G401.6 (cell line): Measurements from ENCODE around the gene SYT7.

Source experiments
- FAIRE-seq: peaks from 2 replicates; lab custom pipeline; 2012; peaks lifted over from hg19 to GRCh38; lab: Jason Lieb, UNC

SYT7 gene

DNA sequence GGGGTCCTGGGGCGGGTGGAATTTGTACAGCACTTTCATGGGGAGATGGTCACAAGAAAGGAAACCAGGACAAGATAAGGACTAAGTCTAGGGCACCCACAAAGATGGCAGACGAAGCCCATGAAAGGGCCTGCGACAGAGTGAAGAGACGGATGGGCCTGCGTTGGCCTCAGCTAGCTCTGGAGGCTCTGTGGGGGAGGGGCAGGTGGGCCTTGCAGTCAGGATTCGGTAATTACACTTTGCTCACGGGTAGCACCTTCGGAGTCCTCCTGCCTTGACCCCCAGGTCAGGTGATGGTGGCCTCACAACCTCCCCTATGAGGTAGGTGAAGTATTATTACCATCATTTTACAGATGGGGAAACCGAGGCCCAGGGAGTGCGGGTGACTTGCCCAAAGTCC lies 65.2 kb downstream of the SYT7 start:
- FAIRE-seq = no peak

DNA sequence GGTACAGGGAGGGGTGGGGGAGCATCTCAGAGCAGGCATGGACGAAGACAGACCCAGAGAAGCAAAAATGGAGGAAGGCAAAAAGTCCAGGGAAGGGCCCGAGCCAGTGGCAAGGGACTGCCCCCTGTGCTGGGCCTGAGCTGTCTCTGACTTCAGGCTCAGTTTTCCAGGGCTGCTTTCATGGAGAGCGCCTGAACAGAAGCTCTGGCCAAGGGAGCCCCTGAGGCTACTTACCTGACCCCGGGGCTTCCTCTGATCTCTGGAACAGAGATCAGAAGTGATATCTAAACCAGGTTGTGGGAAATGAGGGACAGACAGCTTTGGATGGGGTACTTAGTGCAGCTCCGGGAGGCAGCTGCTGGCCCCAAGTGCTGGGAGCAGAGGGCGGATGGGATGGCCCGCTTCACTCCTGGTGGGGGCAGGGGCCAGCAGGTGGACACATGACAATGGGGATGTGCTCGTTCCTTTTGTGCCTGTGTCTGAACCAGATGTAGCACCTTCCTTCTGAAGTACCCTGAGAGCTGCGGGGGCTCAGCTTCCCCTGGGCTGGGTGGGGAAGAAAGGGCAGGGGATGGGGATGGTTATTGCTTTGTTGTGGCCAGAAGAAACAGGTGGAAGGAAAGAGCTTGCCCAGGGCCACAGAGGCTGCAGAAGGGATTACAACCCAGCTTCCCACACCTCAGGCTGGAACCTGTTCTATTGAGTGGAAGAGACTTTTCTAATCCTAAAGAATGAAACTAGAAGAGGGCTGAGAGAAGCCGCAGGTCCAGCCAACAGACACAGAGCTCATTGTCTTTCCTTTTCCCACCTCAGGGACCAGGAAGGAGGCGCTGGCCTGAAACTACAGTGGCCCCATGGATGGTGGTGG lies 66.6 kb downstream of the SYT7 start:
- no peak for FAIRE-seq

DNA sequence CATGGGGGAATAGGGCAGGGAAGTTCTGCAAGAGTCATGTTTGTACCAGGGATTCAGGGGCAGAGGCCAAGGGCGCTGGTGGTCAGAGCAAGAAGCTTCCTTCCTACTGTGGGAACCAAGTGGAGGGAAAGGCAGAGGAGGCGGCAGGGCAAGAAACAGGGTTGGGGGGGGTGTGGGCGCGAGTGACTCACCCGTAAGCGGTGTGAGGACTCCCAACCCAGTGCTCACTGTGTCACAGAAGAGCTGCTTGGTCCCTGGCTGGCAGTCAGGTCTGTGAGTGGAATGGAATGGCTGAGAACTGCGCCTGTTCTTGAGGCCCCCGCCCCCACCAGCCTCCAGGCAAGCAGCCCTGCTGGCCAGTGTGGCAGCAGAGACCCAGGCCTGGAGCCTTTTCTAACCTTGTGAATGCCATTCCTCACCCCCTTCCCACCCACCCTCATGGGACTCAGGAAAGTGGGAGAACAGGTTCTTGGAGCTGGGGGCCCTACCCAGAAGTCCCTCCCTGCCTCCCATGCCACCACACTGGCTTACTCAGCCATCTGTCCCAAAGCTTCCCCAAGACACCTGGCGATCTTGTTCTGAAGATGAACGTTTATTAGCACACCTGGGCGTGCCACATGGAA lies 67.6 kb downstream of the SYT7 start:
- no peak for FAIRE-seq

DNA sequence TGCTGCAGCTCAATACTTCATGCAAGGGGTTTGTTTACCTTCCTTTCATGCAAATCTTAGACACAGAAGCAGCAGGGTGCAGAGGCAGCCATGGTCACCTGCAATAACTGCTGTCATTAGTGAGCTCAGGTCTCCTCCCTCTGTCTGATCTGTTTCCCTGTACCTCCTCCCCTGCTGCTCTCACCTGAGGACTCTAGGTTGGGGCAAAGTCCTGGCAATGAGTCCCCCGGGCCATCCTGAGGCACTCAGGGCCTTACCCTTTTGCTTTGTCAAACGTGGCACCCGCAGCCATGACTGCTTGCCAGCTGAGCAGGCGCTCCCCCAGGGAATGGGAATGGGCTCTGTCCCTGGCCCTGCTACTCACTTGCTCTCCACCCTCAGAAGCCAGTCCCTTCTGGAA lies 68.4 kb downstream of the SYT7 start:
- FAIRE-seq = no peak

DNA sequence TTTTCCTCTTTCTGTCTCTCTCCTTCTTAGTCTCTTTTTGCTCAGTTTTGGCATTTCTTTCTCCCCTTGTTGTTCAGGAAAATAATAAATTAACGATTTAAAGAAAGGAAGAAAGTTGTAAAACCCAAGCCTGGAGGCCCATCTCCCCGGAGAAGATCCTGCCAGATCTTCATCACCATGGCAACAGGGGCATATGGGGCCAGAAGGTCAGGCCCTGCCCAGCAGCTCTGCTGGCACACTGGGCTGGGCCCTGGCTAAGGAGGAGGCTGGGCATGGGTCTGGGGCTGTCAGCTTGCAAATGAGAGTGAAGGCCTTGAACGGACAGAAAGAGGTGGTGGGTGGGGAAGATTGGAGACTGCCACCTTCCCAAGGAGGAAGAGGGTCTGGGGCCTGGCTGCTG lies 69.5 kb downstream of the SYT7 start:
- no peak for FAIRE-seq

DNA sequence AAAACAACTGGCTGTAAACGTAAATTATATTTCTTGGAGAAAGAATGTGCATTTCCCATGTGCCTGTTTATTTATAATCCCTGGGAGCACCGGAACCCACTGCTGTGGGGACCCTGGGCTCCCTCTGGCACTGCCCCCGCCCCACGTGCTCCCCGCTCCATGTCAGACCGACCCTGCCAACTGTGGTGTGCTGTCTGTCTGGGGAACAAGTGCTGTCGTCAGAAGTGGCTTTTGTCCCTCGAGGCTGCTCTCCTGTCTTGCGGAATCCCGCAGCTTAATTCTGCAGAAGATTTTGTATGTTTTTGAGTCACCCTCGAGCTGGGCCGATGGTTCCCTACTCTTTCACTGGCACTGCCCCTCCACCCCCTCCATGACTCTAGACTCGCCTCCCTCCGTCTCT lies 69.9 kb downstream of the SYT7 start:
- FAIRE-seq = no peak

DNA sequence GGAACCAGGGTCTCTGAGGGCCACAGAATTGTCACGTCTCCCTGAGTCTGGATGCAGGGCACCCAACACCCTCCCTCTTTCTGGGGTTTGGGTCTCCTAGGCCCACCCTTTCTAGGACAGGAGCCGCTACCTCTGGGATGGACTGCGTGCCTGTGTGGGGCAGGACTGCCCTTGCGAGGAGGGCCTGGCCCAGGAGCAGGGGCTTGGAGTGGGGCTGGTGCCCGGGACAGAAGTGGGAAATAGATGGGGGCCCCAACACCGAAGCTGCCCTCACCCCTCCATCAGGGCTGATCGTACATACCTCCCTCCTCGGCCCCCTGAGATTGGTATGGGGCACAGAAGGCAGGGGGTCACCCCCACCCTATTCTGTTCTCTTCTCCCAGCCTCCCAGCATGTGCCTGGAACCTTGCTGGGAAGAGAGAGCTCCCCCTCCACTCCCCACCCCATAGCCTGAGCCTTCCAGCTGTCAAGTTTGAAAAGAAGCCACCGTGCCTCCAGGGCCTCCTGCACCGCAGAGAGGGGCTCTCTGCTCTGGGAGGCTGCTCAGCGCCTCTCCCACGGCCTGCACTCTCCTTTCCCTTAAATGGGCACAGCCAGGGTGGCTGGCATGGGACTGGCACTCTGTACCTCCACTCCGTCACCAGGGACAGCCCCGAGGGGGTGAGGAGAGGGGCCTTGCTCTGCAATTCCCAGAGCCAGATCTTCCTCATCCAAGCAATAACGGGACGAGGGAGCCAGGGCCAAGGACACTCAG lies 70.5 kb downstream of the SYT7 start:
- FAIRE-seq = no peak

DNA sequence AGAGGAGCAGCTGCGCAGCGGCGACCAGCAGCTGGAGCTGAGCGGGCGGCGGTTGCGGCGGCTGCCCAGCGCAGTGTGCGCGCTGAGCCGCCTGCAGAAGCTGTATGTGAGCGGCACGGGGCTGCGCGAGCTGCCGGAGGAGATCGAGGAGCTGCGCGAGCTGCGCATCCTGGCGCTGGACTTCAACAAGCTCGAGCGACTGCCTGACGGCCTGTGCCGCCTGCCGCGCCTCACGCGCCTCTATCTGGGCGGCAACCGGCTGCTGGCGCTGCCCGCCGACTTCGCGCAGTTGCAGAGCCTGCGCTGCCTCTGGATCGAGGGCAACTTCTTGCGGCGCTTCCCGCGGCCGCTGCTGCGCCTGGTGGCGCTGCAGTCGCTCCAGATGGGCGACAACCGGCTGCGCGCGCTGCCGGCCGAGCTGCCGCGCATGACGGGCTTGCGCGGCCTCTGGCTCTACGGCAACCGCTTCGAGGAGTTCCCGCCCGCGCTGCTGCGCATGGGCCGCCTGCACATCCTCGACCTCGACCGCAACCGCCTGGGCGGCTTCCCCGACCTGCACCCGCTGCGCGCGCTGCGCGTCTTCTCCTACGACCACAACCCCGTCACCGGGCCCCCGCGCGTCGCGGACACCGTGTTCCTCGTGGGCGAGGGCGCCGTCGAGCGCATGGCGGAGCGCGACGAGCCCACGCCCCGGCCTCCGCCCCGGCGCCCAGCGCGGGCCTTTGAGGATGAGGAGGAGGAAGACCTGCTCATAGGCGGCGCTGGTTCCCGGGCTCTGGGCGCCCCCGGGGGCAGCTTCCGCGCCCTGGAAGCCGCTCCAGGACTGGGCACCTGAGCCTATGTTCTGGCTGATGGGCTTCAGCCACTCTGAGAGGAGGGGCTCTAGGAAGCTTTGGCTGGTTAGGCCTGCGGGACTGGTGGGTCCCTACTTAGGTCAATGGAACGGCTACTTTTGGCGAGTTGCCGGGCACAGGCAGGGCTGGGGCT lies 71.5 kb downstream of the SYT7 start:
- FAIRE-seq = no peak

DNA sequence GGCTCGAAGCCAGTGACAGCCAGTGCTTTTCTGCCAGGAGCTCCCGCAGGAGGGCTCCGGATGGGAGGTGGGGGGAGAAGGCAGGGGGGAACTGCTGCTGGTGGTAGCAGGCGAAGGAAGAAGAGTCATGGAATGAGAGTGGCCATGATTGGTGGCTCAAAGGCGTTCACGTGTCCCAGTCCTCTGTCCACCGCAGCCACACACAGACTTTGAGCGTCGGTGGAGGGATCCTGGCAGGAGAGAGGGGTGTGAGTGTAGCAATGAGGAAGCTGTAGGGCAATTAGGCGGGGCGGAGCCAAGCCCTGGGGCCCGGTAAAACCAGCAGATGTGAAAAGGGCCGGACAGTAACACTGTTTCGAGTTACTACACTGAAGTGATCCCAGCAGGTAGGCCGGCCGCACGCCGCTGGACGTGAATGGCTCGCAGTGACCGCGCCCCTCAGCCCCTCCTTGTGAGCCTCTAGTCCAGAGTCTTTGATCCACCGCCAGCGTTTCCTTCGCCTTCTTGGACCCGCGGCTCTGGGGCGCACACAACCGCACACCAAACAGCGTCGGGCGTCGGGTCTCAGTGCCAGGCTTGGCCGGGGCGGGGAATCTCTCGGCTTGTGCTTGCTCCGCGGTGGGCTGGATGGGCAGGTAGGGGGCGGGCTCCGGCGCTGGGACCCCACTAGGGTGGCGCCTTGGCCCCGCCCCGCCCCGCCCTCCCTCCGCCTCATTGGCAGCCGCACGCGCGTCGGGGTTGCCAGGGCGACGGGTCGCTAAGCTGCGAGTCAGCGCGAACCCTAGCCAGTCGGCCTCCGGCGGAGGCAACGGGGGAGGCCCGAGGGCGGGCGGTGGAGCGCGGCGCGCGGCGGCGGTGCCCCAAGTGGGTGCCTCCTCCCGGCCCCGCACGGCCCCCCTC lies 72.7 kb downstream of the SYT7 start, which contains the start of gene LRRC10B:
Gene LRRC10B (plus strand): TSS at position 788 of the 900 bp plus-strand sequence. CDS start 250 bp downstream, outside the sequence.
- no peak for FAIRE-seq

DNA sequence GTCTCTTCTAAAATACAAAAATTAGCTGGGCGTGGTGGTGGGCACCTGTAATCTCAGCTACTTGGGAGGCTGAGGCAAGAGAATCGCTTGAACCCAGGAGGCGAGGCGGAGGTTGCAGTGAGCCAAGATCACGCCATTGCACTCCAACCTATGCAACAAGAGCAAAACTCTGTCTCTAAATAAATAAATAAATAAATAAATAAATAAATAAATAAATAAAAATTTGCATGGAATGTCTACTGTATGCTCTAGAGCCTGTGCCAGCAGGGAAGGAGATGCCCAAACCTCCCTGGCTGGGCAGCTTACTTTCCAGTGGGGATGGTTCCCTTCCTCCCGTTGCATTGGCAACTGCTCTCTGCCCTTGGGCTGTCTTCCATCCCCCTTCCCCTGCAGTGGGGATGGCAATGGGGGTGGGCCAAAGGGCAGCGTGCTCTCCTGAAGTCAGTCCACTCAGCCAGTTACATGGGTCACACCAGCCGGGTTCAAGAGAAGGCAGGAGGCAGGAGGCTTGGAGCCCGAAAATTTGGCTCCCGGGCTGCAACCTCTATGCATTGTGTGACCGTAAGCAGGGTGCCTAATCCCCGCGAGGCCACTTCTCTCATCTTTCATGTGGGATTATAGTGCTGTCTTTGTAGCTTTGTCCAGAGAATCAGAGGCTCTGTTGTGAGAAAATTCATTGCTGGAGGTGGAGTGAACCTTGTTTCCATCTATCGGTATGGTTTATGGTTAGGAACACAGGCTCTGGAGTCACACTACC lies 73.7 kb downstream of the SYT7 start:
- FAIRE-seq = no peak

DNA sequence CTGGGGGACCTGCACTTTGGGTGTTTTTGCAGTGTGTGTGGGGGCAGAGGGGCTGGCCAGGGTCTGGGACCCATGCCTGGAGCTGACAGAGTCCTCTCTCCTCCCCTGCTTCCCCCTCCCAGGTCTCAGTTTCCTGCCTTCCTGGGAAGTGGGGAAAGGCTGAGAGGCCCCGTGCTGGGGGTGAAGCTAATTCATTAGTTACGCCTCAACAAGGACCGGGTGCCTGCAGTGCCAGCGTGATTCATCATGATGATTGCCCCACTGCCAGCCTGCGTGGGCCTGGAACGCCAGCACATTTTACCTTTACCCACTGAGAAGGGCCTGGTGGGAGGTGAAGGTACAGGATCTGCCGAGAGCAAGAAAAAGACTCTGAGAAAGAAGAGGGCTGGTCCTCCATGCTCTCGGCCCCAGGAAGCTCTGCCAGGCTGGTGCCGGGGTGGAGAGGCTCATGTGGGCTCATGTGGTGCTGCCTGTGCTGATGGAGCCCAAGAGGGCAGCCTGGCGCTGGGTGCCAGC lies 75.2 kb downstream of the SYT7 start:
- FAIRE-seq = no peak

DNA sequence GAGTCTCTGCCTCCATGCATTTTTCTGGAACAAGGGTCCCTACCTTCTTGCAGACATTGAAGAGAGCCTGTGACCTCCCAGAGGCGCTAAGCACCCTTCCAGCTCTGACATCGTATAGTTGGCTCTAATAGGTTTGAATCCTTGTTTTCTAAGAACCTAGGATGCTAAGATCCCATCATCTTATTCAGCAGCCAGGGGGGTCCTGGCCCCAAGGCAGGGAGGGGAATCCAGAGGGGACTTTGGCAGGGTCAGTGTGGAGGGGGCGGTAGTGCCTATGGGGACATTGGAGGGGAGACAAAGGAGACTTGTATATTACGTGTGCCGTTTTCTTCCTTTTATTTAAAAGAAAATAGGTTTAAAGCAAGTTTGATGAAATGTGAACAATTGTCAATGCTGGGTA lies 75.8 kb downstream of the SYT7 start:
- no peak for FAIRE-seq

DNA sequence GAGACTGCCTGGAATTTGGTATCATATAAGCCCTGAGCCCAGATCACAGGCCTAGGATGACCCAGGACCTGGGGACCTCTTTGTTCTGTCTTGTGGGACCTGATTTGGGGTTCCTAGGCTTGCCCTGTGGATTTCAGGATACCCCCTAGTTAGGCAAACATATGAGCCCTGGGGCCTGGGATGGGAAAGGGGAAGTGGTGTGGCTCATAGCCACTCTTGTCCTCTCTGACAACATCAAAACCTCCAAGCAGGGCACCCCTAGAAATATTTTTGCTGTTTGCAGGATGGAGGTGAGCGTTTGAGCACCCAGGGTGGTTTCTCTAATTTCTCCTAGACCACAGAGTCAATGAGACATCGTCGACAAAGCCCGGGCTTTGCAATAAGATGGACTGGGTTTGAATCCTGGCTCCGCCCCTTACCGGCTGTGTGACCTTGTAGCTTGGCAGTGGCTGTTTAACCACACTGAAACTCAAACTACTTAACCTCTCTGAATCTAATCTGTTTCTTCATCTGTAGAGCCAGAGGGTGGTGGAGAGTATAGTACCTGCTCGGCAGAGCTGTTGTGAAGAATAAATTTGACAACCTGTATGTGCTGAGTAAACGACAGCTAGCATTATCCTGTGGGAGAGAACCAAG lies 77.6 kb downstream of the SYT7 start:
- FAIRE-seq = no peak

DNA sequence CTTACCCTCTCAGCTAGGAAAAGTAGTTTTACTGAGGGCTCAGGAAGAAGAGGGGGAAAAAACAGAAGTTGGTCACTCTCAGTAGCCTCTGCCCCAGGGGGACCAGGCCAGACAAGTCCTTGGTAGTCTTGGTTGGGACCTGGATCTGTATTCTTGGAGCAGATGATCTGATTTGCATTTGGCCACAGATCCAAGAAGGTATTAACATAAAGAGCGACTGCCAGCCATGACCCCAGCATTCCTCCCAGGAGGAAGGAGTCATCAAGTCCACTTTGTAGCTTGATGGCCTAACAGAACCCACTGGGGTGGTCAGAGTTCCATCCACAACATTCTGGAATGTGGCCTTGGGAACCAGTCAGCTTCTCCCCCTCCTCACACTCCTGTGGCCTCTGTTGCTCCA lies 78.4 kb downstream of the SYT7 start:
- no peak for FAIRE-seq

DNA sequence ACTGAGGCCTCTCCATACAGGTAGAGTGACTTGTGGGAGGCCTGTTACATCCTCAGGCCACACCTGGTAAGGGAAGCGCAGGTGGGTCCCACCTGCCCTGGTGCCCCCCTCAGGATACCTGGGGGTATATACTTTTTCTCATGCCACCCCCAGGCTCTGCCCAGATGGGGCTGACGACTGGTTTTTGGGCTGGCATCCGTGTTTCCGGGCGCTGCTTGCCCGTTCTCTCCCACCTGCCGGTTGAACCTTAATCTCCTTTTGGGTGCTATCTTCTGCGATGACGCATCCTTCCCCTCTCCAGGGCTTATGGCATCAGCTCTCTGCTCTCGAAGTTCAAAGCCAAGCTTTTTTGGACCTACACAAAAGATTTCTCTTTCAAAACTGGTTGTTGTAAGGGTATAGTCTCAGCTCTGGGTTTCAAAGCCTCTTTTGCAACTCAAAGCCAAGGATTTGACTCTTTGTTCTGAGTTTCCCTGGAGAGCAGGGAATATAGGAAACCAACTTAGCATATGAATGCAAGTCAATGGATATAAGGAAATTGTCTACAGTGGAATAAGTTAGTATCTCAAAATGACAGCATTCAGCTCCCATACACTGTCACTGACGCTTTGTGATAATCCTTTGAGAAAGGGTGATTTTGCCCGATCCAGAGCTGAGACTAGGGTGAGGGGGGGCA lies 80.9 kb downstream of the SYT7 start:
- FAIRE-seq = no peak

DNA sequence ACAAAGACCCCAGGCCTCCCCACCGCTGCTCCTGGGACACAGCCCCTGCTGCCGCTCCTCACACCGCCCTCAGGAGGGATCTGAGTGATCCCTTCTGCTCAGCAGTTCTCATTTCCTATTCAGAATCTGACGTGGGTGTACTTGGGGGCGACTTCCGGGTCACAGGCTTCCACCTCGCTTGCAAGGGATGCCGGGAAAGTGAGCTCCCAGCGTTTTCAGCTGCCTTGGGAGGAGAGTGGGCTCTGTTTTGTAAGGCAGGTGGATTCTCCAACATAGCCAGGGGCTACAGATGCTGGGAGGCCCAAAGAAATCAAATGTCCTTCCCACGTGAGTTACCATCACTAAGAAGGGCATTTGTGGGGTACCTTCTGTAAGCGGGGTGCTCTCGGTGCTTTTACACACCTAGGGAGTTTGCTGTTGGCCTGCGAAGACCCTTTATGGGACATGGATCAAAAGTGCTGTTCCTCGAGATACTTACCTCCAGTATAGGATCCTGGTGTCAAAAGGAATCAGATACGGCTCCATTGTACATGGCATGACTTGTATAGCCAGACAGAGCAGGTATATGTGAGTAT lies 82.0 kb downstream of the SYT7 start:
- FAIRE-seq = no peak

DNA sequence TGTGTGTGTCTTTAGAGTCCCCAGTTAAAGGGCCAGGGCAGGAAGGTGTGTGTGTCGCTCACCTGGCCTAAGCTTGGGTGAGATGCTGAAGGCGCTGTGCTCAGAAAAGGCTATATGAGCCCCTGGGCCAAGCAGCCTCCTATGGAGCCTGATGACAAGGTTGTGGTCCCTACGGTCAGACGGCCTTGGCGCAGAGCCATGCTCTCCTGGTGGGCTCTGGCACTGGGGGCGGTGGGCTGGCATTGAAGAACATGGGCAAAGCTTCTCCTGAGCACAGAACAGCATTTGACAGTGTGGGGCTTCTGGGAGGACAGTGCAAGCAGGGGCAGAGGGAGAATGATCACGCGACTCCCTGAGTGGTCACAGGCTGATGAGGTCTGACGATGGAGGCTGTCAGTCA lies 83.0 kb downstream of the SYT7 start:
- no peak for FAIRE-seq

DNA sequence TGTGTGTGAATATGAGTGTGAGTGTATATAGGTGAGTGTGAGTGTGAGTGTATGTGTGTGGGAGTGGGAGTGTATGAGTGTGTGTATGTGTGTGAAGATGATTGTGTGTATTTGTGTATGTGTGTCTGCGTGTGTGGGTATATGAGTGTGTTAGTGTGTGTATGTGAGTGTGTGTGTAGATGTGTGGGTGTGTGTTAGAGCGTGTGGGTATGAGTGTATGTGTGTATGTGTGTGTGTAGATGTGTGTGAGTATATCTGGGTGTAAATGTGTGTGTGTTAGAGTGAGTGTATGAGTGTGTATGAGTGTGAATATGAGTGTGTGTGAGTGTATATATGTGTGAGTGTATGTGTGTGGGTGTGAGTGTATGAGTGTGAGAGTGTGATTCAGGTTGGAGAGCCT lies 83.4 kb downstream of the SYT7 start:
- FAIRE-seq = no peak
